Small intestine (tissue), 7 donors: ENCODE measurements around the gene NT5DC3. TPM values are rescaled to one million over a fixed set of nuclear protein-coding genes. Genes with fewer than 3 reads are reported as not detected.

Experiments
- DNase-seq, 2 donors: peaks; one replicate each; pipeline versions ENCODE4 v3.0.0 to v3.0.0-alpha.2; 2013
- FAIRE-seq: peaks from 2 replicates; lab custom pipeline; 2012; peaks lifted over from hg19 to GRCh38; lab: Jason Lieb, UNC
- H3K27ac ChIP-seq, 3 donors: one replicate each; pipeline ENCODE4 v1.5.1; 2013; ENCODE audit warnings: low read length in 2 of 3, mild to moderate bottlenecking in 2 of 3, control low read depth in 1 of 3, inconsistent platforms in 1 of 3, low read depth in 1 of 3, moderate library complexity in 1 of 3
- H3K27me3 ChIP-seq, 3 donors: one replicate each; pipeline ENCODE4 v1.6.1; 2013; ENCODE audit warnings: low read length in 3 of 3, inconsistent platforms in 1 of 3; ENCODE audit not compliant: control insufficient read depth in 3 of 3, insufficient read depth in 3 of 3
- H3K36me3 ChIP-seq, 3 donors: one replicate each; pipeline ENCODE4 v1.6.1; 2013; ENCODE audit warnings: low read length in 3 of 3, inconsistent platforms in 1 of 3, low read depth in 1 of 3, mild to moderate bottlenecking in 1 of 3, moderate library complexity in 1 of 3; ENCODE audit not compliant: control insufficient read depth in 3 of 3, insufficient read depth in 2 of 3
- H3K4me1 ChIP-seq, 3 donors: one replicate each; pipeline ENCODE4 v1.6.1; 2013; ENCODE audit warnings: low read length in 2 of 3, inconsistent platforms in 1 of 3, low read depth in 1 of 3, mild to moderate bottlenecking in 1 of 3, moderate library complexity in 1 of 3; ENCODE audit not compliant: control insufficient read depth in 3 of 3, insufficient read depth in 2 of 3
- H3K4me3 ChIP-seq, 3 donors: one replicate each; pipeline ENCODE4 v1.5.1; 2013; ENCODE audit warnings: low read length in 3 of 3, control low read depth in 1 of 3, inconsistent platforms in 1 of 3, low read depth in 1 of 3, mild to moderate bottlenecking in 1 of 3, moderate library complexity in 1 of 3
- H3K9me3 ChIP-seq, 2 donors: one replicate each; pipeline ENCODE4 v1.6.1; 2013; ENCODE audit warnings: low read depth in 1 of 2, low read length in 1 of 2; ENCODE audit not compliant: control insufficient read depth in 2 of 2, insufficient read depth in 1 of 2
- WGBS, 3 donors: extraction: QIAGEN DNeasy Blood & Tissue Kit; methylation state at CpG; one replicate each; pipeline ENCODE4 v1.1.7; 2013; 5-methylcytosine and 5-hydroxymethylcytosine counted together
- polyA plus RNA-seq, 4 donors: library from polyadenylated mRNA; stranded (reverse) in 3 of 4; unstranded in 1 of 4; fragments of 200-250 nt in 3 of 4; fragments of 120-200 nt in 1 of 4; gene quantifications; one replicate each; pipeline versions ENCODE4 v1.2.1 to v1.2.3, GENCODE V29; 2013
- donor health status: healthy with polysubstance abuse.
- donor health status: control.
- donor health status: control.
- donor health status: Bipolar disorder and iron deficiency.
- donor health status: healthy.

Gene NT5DC3
- polyA plus RNA-seq, 4 donors = 0.22 to 8.7 (median 0.78) TPM

DNA sequence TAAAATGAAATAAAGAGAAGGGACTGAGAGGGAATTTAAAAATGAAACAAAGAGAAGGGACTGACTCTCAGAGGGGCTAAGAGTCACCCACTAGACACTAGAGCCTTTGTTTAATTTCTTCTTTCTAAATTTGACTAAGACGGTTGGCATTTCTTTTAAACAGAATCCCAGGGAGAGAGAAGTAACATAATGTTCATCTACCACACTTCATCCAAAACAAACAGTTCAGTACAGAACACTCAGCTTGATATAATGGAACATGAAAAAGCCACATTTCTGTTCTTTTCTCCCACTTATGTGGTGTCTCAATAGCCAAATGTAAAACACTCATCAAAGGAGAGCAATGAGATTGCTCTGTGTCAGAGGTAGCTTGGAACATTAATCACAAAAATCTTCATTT lies 10.1 kb upstream of the NT5DC3 start:
- WGBS, 3 donors = 50 to 92% (median 84%) methylated on average over 1 of the region's 1 CpG
- FAIRE-seq = no peak
- Histone ChIP-seq H3K4me1 (no peaks in the 10 kb centered on the region), H3K36me3 (no peaks in the 10 kb centered on the region), H3K9me3 (no peaks in the 10 kb centered on the region), H3K27me3 (no peaks in the 10 kb centered on the region), H3K4me3 (no peak overlapping the region), H3K27ac (no peak overlapping the region)
- no peak for DNase-seq

DNA sequence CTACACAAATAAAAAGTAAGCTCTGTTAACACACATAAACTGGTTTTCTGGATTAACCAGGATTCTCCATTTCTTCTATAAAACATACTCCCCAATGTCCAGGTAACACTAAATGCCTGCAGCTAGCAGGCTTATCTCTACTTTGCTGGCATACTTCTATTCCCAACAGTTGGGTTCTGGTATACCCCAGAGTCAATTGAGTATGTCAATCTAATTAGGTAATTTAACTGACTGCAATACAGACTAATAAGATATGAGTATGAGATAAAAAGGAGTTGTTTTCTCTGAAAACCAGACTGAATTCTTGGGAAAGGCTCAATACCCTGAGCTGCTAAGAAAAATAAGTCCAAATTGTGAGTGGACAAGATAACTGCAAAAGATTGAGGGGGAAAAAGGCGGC lies 9.4 kb upstream of the NT5DC3 start:
- H3K4me1 ChIP-seq = no peaks in the 10 kb centered on the region
- no peak for FAIRE-seq
- no peaks in the 10 kb centered on the region for H3K36me3 ChIP-seq
- no peak for DNase-seq
- no peaks in the 10 kb centered on the region for H3K9me3 ChIP-seq
- H3K27ac ChIP-seq = no peak overlapping the region
- H3K4me3 ChIP-seq = no peak overlapping the region
- 94 to 97% (median 97%) methylated on average over 1 of the region's 1 CpG for WGBS, 3 donors
- H3K27me3 ChIP-seq = no peaks in the 10 kb centered on the region

DNA sequence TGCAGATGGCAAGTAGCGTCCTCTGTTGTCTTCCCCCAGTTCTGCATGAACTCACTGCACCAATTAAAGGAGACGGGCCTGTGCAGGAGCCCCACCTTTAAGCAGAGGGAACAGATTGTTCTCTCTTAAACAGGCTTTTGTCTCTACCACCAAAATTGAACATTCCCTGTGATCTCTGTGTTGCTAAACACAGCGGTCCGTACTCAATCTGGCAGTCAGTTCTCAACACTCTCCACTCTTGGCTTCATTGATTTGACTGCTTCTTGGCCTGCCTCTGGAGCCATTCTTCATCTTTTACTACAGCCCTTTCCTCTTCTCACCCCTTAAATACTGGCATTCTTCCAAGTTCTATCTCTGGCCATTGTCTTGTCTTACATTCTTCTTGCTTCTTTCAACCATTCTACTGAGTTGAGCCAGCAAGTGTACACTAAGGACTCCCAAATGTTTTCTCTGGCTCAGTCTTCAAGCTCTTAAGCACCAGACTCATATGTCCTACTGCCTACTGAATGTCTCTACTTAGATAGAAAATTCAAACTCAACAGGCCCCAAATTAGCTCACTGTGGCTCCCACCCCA lies 8.0 kb upstream of the NT5DC3 start:
- Histone ChIP-seq H3K27me3 (no peaks in the 10 kb centered on the region), H3K27ac (no peak overlapping the region), H3K4me1 (peaks cover 2 to 5% (median 4%) of the 10 kb centered on the region in 3 donors), H3K9me3 (no peaks in the 10 kb centered on the region), H3K36me3 (no peaks in the 10 kb centered on the region), H3K4me3 (no peak overlapping the region)
- no peak for FAIRE-seq
- WGBS, 3 donors = 80 to 98% (median 91%) methylated on average over 4 of the region's 4 CpGs
- no peak for DNase-seq

DNA sequence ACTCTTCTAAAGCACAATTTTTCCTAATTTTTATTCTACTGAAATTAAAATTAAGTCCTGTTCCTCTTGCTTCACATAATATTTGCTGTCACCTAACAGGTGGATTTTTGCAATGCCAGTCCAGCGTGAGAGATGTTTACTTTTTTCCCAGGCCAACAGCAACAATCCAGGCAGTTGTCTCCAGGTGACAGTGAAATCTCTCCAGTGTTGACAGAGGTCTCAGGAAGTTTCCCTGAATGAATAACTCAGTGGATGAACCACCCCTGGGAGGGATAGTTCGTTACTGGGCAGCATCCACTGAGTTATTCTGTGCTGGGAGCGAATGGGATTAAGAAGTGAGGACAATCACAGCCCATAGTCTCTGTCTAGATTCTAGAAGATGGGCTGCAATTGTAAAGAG lies 7.1 kb upstream of the NT5DC3 start:
- H3K9me3 ChIP-seq = no peaks in the 10 kb centered on the region
- DNase-seq (no peak), FAIRE-seq (no peak)
- no peak overlapping the region for H3K27ac ChIP-seq
- 45 to 71% (median 48%) methylated on average over 3 of the region's 3 CpGs for WGBS, 3 donors
- no peak overlapping the region for H3K4me3 ChIP-seq
- H3K4me1 ChIP-seq = peaks cover 2 to 9% (median 4%) of the 10 kb centered on the region in 3 donors
- no peaks in the 10 kb centered on the region for H3K27me3 ChIP-seq
- no peaks in the 10 kb centered on the region for H3K36me3 ChIP-seq

DNA sequence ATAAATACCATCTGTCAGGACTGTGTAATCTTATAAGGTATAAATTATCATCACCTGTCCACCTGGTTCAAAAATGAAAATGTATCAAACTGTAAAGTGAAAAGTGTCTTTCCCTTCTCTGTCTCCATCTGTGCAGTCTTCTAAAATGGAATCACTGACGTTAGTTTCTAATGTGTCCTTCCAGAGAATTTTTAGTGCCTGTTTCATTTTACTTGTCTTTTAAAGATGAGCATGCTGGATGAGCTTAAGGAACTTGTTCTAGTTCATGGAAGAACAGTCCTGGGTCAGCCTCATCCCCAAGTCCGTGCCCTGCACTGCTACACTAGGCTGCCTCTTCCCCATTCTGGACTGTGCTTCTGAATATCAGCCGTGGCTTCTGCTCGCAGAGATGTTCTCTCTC lies 5.4 kb upstream of the NT5DC3 start:
- no peaks in the 10 kb centered on the region for H3K36me3 ChIP-seq
- WGBS, 3 donors = 87 to 90% (median 90%) methylated on average over 4 of the region's 4 CpGs
- no peak overlapping the region for H3K4me3 ChIP-seq
- no peak overlapping the region for H3K27ac ChIP-seq
- no peak for FAIRE-seq
- no peaks in the 10 kb centered on the region for H3K27me3 ChIP-seq
- no peak for DNase-seq
- H3K4me1 ChIP-seq = peaks cover 2 to 15% (median 4%) of the 10 kb centered on the region in 3 donors
- peaks cover 0 to 3% of the 10 kb centered on the region in 2 donors for H3K9me3 ChIP-seq

DNA sequence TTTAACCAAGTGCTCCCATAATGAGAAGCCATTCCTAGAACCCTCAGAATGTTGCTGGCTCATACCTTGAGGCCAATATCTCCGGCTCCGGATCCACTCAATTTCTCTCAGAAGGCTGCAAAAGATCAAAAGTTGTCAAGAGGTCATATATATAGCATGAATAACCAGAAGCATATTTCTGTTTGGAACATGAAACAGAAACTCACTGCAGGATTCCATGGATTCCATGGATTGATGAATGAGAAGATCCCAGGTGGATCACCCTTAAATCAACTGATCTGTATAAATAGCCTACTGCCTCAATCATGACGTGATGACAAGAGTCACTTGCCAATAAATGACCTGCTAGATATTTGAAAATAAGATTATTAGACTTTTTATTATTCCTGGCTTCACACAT lies 3.3 kb upstream of the NT5DC3 start:
- DNase-seq = no peak
- 31 to 57% (median 47%) methylated on average over 3 of the region's 3 CpGs for WGBS, 3 donors
- no peak overlapping the region for H3K27ac ChIP-seq
- peaks cover 0 to 3% of the 10 kb centered on the region in 2 donors for H3K9me3 ChIP-seq
- H3K4me3 ChIP-seq = no peak overlapping the region
- H3K4me1 ChIP-seq = peaks cover 4 to 24% (median 6%) of the 10 kb centered on the region in 3 donors
- no peaks in the 10 kb centered on the region for H3K36me3 ChIP-seq
- no peak for FAIRE-seq
- no peaks in the 10 kb centered on the region for H3K27me3 ChIP-seq

DNA sequence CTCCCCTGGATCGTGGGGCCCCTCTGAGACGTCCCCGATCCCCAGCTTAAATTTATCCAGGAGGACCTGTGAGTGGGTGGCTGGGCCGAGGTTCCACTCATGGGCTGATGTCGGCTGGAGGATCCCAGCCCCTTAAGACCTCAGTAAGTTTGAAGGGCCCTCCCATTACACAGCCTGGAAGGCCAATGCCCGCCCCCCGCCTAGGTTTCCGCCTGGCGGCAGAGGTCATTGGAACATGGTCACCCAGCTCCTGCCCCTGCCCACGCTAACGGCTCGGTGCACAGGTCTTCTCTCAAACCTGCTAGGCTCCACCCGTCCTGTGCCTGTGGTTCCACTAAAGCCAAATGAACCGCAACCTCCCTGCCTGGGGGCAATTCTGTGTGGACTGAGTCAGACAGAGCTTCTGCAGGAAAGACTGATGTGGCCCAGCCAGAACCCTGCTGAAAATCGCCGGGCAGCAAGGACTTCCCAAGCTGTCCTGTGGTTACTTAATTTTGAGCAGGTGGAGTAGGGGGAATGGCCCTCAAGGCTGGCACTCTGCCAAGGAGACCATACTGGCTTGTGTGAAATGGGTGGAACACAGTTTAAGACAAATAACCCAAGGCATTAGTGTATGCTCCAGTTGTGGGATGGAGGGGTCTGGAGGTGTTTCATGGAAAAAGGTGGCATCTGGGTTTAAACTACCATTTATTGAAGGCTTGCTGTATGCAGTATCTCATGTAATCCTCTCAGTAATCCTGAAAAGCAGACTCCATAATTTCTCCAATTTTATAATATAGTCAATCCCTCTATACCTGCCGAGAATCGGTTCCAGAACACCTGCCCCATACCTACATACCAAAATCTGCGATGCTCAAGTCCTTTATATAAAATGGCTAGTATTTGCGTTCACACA lies 903 bp upstream of the NT5DC3 start:
- 38 to 59% (median 52%) methylated on average over 20 of the region's 20 CpGs for WGBS, 3 donors
- DNase-seq = peak in 1 of 2 donors; percentile 36
- peak overlapping the region in 2 of 3 donors; percentile 39 to 50 for H3K4me3 ChIP-seq
- FAIRE-seq = no peak
- no peaks in the 10 kb centered on the region for H3K36me3 ChIP-seq
- H3K27ac ChIP-seq = peak overlapping the region in 2 of 3 donors; percentile 0 to 34
- H3K4me1 ChIP-seq = peaks cover 4 to 27% (median 6%) of the 10 kb centered on the region in 3 donors
- no peaks in the 10 kb centered on the region for H3K27me3 ChIP-seq
- peaks cover 0 to 3% of the 10 kb centered on the region in 2 donors for H3K9me3 ChIP-seq

DNA sequence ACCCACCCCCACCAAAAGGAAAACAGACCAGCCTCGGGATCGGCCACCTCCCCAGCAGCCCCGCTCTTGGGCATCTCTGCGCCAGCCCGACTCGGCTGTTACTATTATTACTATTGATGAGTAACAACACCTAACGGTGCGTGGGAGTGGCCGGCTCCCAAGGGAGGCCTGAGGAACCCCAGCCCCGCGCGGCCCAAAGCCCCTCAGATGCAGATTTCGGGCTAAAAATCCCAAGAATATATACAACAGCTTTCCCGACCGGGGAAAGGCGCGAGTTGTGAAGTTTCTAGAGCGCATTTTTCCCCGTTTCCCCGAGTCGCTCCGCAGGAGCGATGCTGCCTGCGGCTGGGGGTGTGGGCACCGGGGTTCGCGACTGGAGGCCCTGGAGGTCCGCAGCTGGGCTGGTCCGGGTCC lies 565 bp downstream of the NT5DC3 start:
- no peak for FAIRE-seq
- 0 to 1% (median 1%) methylated on average over 29 of the region's 29 CpGs for WGBS, 3 donors
- Histone ChIP-seq H3K27ac (peak overlapping the region in 1 of 3 donors; percentile 43), H3K4me3 (peak overlapping the region; percentile 56 to 85 (median 80)), H3K27me3 (no peaks in the 10 kb centered on the region), H3K36me3 (no peaks in the 10 kb centered on the region), H3K4me1 (peaks cover 4 to 34% (median 6%) of the 10 kb centered on the region in 3 donors), H3K9me3 (peaks cover 0 to 3% of the 10 kb centered on the region in 2 donors)
- DNase-seq = no peak
